Mesothelial cell of epicardium (in vitro differentiated cells): Measurements from ENCODE around the gene HSD3B2. TPM values are rescaled to one million over a fixed set of nuclear protein-coding genes. Genes with fewer than 3 reads are reported as not detected.

ENCODE experiments used
- DNase-seq, 2 experiments: peaks; one replicate each; pipeline ENCODE4 v3.0.0; 2021; ENCODE audit warnings: low spot score in 2 of 2; ENCODE audit not compliant: unreplicated experiment in 2 of 2
- H3K27ac Mint-ChIP-seq: 2 replicates; pipeline ENCODE4 v1.8.0; 2021; ENCODE audit warnings: mixed read lengths
- H3K27me3 Mint-ChIP-seq: 2 replicates; pipeline ENCODE4 v1.8.0; 2021; ENCODE audit warnings: low read depth, mixed read lengths
- H3K36me3 Mint-ChIP-seq: 2 replicates; pipeline ENCODE4 v1.8.0; 2021; ENCODE audit warnings: mixed read lengths
- H3K4me1 Mint-ChIP-seq: 2 replicates; pipeline ENCODE4 v1.8.0; 2021; ENCODE audit warnings: mixed read lengths
- H3K4me3 Mint-ChIP-seq: 2 replicates; pipeline ENCODE4 v1.8.0; 2021; ENCODE audit warnings: mild to moderate bottlenecking, moderate library complexity, mixed read lengths
- H3K9me3 Mint-ChIP-seq: 2 replicates; pipeline ENCODE4 v1.8.0; 2021; ENCODE audit warnings: mixed read lengths
- CTCF ChIP-seq: fragments of 200-600 bp; sonication (generic); IDR thresholded peaks from one replicate; pipeline ENCODE4 v1.5.0; 2021; ENCODE audit warnings: antibody characterized with exemption; ENCODE audit not compliant: unreplicated experiment
- total RNA-seq: library from RNA; stranded (reverse); gene quantifications from 3 replicates; pipeline ENCODE4 v1.2.1, GENCODE V29; 2021

HSD3B2 gene
- total RNA-seq, 1 donor from 2014 or later, result 0.29 TPM

GRCh38 chr1:119416006-119416640 lies 1.2 kb downstream of the HSD3B2 start:
- H3K9me3 Mint-ChIP-seq, result no peaks in the 10 kb centered on the region
- H3K4me3 Mint-ChIP-seq, result no peak overlapping the region
- H3K4me1 Mint-ChIP-seq, result no peaks in the 10 kb centered on the region
- no peak overlapping the region for H3K27ac Mint-ChIP-seq
- H3K27me3 Mint-ChIP-seq, result peaks cover 16% of the 10 kb centered on the region
- H3K36me3 Mint-ChIP-seq, result no peaks in the 10 kb centered on the region
- no peak for TF ChIP-seq CTCF
- no peak for DNase-seq

GRCh38 chr1:119419109-119419508 lies 4.2 kb downstream of the HSD3B2 start:
- H3K27ac Mint-ChIP-seq, result no peak overlapping the region
- H3K36me3 Mint-ChIP-seq, result no peaks in the 10 kb centered on the region
- no peak overlapping the region for H3K4me3 Mint-ChIP-seq
- no peak for TF ChIP-seq CTCF
- H3K4me1 Mint-ChIP-seq, result no peaks in the 10 kb centered on the region
- DNase-seq, result no peak
- H3K9me3 Mint-ChIP-seq, result no peaks in the 10 kb centered on the region
- H3K27me3 Mint-ChIP-seq, result peaks cover 16% of the 10 kb centered on the region

DNA sequence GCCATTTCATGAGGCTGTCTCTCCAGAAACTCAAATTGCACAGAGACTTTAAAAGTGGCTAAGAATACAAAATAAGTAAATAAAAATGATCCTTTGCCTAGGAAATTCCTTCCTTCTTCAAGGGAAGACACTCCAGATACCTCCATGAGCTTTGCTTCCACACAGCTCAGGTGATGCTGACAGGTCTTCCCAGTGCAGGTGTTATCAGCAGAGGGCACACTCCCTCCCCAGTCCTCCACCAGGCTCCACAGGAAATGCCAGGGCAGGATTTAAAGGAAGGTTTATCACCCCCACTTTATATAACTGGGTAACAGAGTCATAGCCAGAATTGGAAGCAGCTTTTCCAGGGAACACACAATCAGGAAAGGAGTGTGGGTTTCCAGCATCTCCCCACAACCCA lies 5.7 kb downstream of the HSD3B2 start:
- no peaks in the 10 kb centered on the region for H3K36me3 Mint-ChIP-seq
- no peaks in the 10 kb centered on the region for H3K9me3 Mint-ChIP-seq
- H3K4me1 Mint-ChIP-seq, result no peaks in the 10 kb centered on the region
- H3K27ac Mint-ChIP-seq, result no peak overlapping the region
- H3K27me3 Mint-ChIP-seq, result peaks cover 11% of the 10 kb centered on the region
- TF ChIP-seq CTCF, result no peak
- H3K4me3 Mint-ChIP-seq, result no peak overlapping the region
- DNase-seq, result no peak

DNA sequence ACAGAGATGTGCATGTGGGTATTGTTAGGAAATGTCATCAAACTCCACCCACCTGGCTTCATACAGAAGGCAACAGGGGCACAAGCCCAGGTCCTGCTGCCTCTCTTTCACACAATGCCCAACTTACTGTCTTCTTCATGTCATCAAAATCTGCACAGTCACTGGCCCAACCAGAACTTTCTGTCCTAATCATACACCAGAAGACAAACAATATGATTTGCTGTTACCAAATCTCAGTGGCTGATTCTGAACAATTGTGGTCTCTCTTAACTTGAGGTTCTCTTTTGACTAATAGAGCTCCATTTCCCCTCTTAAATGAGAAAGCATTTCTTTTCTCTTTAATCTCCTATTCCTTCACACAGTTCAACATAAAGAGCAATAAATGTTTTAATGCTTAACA lies 7.7 kb downstream of the HSD3B2 start:
- Mint-ChIP-seq H3K36me3 (no peaks in the 10 kb centered on the region), H3K27me3 (peaks cover 9% of the 10 kb centered on the region)

DNA sequence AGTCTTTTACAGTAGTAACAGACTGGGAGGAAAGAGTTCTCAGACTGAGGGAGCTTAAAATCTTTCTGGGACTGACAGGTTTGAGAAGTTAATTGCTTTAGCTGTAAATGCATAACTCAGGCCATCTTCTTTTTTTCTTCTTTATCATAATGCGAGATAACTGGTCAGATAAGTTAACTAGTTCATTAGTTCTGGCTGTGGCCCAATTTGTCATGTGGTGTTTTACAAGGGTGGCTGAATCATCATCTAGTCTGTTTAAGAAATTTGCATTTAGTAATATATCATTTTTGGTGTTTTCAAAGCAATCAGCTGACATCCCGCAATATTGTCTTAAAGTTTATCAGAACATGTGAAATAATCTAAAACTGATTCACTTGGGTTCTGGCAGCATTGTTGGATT lies 14.0 kb downstream of the HSD3B2 start:
- H3K4me1 Mint-ChIP-seq, result peaks cover 4% of the 10 kb centered on the region

More for the DNA sequence above, 7.7 kb downstream of the HSD3B2 start:
- no peaks in the 10 kb centered on the region for H3K4me1 Mint-ChIP-seq
- H3K9me3 Mint-ChIP-seq, result no peaks in the 10 kb centered on the region
- TF ChIP-seq CTCF, result no peak
- DNase-seq, result no peak
- no peak overlapping the region for H3K27ac Mint-ChIP-seq
- no peak overlapping the region for H3K4me3 Mint-ChIP-seq

More for the DNA sequence above, 14.0 kb downstream of the HSD3B2 start:
- Mint-ChIP-seq H3K27me3 (peaks cover 37% of the 10 kb centered on the region), H3K4me3 (no peak overlapping the region), H3K27ac (no peak overlapping the region), H3K9me3 (no peaks in the 10 kb centered on the region), H3K36me3 (no peaks in the 10 kb centered on the region)
- no peak for DNase-seq
- no peak for TF ChIP-seq CTCF
